ENCODE data around the gene PKD1.
"Not testable (repeated sequence)": the region's sequence is repeated elsewhere in the genome, so short reads cannot be mapped to it uniquely, and the experiment has no call there.

DNA sequence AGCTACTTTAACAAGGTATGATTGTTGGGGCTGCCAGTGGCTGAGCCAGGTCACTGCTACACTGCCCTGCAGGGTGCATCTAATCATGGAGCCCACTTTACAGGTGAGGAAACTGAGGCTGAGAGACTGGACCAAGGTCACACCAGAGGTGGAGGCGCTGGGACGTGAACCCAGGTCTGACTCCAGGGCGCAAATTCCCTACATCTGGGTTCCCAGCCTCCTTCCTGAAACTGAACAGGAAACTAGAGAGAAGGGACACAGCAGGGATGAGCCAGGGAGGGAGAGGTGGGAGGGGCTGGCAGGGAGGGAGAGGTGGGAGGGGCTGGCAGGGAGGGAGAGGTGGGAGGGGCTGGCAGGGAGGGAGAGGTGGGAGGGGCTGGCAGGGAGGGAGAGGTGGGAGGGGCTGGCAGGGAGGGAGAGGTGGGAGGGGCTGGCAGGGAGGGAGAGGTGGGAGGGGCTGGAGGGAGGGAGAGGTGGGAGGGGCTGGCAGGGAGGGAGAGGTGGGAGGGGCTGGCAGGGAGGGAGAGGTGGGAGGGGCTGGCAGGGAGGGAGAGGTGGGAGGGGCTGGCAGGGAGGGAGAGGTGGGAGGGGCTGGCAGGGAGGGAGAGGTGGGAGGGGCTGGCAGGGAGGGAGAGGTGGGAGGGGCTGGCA lies 7.9 kb downstream of the PKD1 start:
- TF ChIP-seq POLR2AphosphoS5 (IDR thresholded peaks at IDR 0.05; ENCODE audit: low read depth, low read length); TAF1 (IDR thresholded peaks at IDR 0.05; ENCODE audit: borderline replicate concordance, low read depth, low read length): not testable (repeated sequence)

Data from GM12892 (cell line).